CD4-positive, alpha-beta T cell treated with Interleukin-12 subunit alpha and Interleukin-12 subunit beta, for 1 hour (primary cell): ENCODE data around the gene PTPRN.
"Not testable (repeated sequence)": the region's sequence is repeated elsewhere in the genome, so short reads cannot be mapped to it uniquely, and the experiment has no call there.

ENCODE experiments used
- DNase-seq: peaks from one replicate; pipeline ENCODE4 v3.0.0-alpha.2; 2020

Gene PTPRN

DNA sequence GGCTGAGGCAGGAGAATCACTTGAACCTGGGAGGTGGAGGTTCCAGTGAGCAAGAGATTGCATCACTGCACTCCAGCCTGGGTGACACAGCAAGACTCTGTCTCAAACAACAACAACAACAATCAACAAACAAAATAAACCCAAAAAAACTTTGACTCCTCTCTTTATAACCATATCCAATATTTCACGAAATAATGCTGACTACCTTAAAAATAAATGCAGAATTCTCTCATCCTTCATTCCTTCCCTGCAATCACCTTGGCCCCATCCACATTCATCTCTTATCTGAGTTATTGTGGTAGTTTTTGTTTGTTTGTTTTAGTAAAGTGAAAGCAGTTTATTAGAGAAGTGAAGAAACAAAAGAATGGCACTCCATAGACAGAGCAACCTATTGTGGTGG, 3.2 kb downstream of the PTPRN start:
- no peak for DNase-seq

DNA sequence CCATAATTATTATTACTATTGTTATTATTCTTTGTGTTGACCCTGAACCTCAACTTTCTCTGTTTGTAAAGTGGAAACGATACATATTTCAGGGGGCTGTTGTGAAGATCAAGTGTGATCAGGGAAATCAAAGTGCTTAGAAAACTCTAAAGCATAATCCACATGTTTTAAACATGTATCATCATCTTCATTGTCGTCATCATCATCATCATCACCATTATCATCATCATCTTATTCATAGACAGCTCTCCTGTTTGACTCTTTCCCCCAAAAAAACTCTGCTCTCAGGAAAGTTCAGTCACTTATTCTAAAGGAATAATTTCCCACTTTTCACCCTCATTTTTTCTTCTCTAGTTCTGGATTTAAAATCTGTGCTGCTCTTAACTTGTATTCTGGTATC, 5.0 kb downstream of the PTPRN start:
- DNase-seq, result no peak

DNA sequence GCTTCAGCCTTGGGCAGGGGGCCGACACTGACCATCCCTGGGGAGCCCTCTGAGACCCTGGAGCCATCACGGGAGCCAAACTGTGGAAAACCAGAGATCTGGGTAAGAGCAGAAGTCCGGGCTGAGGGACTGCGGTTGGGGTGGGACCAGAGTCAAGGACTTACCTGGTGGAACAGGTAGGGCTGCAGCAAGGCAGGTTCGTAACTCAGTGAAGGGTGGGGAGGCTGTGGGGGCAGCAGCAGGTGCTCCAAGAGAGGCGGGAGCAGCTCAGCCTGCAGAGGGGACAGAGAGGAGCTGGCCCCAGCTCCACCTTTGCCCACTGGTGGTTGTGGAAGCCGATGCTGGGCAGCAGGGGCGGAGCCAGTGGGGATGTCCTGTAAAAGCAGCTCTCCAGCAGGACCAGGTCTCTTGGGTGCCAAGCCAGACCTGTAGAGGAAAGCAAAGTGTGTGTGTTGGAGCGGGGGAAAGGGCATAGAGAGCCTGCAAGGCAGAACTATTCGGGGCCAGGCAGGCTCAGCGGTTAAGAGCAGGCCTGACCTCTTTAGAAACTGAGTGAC, 6.7 kb downstream of the PTPRN start:
- no peak for DNase-seq

DNA sequence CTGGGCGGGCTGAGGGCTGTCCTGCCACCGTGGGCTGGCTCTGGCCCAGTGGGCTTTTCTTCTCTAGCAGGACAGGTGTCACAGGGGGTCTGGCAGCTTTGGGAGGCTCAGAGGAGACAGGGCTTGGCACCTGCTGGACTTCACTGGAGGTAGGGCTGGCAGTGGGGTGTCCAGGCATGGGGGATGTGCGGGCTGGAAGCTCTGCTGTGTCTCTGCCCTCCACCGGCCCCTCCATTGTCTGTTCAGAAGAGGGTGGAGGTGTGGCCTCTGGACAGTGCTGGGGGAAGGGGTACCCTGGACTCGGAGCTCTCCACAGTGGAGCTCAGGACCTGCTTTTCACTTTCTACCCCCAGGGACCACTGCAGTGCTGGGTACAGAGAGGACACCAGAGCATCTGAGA, 9.2 kb downstream of the PTPRN start:
- DNase-seq, result no peak

DNA sequence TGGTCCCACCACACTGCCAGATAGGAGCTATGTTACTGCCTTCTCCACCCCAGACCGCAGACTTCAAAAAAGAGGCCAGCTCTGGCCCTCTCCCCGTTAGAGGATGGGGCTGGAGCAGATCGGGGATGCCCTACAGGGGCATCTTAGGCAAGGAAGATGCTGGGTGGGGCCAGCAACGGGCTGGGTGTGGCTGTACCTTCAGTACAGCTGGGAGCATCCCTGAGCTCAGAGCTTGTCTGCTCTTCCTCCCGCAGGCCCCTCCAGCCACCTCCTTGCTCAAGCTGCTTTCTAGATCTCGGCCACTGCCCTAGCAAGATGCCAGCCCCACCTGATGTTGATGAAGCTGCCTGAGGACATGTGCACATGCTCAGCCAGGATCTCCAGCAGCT, 9.8 kb downstream of the PTPRN start:
- no peak for DNase-seq

DNA sequence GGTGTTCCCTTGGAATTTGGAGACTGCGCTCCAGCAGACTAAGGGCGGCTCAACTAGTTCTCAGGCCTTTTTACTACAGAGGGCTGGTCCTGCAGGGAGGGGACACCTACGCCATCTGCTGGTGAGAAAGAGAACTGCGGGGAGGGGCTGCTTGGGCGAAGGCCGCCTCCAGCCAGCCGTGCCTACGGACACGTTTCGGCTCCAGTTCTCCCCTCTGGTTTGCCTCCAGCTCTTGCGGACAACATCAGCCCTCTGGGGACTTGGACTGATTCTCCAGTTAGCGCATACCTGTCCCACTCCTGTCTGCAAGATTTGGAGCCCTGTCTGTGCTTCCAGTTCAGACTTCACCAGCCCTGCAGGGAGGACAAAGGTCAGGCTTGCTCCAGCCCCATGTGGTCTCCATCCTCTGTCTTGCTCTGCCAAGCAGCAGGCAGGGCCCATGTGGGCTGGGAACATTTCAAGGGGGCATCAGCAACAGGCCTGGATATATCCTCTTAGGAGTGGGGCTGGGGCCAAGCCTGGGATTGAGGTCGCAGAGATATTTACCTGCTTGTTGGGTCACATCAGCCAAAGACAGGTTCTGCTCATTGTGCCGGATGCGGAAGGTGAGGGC, 10.3 kb downstream of the PTPRN start:
- DNase-seq, result peak; percentile 88

DNA sequence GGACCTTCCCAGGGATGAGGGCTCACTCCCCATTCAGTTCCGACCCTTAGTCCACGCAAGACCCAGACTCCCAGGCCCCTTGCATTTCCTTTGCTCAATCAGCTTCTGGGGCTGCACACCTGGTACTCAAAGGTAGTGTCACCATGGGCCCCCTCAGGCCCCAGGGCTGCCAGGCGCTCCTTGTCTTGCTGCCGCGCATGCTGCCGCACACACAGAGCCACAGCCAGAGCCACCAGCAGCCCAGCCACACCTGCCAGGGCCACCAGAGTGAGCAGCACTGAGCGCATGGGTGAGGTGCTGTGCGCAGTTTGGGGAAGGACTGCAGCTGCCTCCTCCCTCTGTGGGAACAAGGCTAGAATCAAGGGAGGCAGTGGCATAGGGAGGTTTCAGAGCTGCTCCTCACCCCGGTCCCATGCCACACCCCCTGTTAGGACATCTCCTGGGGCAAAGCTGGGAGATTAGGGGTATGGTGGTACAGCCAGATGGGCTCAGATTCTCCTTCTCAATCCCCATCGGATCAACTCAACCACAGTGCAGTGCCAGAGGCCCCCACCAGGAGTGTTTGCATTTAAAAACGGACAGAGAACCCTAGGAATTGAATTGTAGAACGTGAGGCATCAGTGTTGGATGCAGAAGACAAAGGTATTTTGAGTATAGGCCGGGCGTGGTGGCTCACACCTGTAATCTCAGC, 11.3 kb downstream of the PTPRN start:
- DNase-seq, result no peak

DNA sequence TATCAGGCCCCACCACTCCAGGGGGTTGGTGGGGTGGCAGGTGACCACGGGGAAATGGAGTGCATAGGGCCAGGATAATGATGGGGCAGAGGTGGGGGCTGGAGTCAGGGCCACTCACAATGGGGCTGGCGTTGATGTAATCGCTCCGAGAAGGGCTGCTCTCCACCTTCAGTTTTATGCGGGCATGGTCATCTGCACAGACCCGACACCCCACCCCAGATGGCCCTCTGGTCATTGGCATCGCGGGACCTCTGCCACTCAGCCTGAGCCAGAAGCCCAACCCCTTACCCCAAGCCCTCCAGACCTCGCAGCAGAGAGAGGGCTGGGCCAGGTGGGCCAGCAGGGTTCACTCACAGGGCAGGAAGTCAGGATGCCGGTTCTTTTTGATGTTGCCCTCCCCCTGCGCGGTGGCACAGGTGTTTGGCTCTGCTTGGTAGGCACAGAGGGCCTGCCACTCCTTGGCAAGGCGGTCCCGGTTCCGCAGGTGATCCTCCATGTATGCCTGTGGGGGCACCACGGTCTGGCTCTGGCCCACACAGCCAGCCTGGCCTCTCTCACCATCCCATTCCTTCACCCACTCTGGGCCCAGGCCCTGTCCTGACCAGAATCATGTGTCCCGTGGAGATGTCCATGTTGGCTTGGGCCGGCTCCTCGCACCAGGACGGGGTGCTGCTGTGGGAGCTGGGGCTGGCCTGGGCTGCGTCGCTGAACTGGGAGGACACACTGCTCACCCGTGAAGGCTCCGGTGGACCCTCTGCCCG, 12.4 kb downstream of the PTPRN start:
- DNase-seq, result no peak

DNA sequence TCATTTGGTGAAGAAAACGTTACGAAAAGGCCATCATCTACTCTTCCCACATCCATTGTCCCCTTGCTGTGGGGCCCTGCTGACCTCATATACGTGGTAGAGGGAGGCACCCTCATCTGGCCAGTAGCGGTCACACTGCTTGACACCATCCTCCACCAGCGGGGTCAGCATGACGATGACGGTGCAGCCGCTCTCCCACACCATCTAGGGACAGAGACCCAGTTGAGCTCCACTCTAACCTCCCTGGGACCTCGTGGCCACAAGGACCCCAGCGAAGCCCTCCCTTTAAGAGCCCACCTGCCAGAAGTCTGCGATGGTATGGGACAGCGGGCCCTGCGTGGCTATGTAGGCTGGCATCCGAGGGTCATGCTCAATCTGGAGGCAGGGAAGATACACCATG, 13.1 kb downstream of the PTPRN start:
- no peak for DNase-seq

DNA sequence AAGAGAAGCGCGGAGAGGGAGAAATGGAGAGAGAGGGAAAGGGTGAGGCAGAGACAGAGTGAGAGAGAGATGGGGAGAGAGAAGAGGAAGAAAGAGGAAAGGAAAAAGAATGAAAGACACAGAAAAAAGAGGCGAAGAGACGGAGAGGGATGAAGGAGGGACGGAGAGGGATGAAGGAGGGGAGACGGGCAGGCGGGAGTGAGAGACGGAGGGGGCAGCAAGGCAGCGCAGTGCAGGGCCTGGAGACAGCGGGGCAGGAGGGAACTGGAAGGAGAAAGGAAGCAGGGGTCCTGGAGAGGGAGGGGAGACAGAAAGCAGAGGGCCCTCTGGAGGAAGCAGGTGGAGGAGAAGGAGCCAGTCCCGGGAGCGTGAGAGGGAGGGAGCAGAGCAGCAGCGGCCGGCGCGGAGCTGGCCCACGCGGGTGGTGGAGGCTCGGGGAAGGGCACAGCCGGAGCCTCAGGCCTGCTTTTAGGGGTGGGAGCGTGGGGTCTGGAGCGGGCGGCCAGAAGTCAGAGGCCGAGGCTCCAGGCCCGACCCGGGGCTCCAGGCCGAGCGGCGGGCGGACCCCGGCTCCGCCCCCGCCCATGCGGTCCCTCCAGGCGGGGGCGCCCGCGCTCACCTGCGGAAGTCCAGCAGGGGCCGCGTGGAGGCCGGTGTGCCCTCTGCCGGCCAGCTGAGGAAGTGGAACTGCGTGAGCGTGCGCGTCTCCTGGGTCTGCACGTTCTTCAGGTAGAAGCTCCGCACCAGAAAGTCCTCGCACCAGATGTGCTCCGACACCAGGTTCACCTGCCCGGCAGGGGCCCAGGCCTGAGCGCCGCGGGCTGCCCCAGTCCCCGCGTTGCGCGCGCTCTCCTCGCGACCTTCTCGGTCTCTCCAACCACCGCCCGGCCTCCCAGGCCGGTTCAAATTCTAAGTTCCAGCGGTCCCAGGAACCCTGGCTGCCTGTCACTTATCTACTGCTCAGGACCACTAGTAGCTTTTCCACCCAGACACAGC, 14.5 kb downstream of the PTPRN start:
- peak; percentile 93 for DNase-seq

DNA sequence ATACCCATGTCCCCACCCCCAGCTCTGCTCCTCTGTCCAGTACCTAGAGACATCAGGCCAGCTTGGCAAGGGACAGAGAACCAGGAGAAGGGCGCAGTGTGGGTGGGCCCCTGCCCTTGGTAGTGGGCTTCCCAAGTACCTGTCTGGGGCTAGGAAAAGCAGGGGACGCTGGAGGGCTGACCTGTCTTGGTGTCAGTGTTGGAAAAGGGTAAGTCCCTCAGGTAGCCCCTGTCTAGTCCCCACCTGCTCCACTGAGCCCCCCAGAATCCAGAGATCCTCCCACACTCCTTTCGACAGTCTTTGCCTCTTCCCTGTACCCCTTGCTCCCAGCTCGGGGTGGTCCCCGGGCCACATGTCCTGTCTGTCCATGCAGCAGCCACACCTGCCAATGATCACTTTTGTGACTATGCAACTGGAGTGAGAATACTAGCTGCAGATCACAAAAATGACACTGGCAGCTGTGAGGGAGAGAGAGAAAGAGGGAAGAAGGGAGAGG, 15.4 kb downstream of the PTPRN start:
- DNase-seq, result no peak

DNA sequence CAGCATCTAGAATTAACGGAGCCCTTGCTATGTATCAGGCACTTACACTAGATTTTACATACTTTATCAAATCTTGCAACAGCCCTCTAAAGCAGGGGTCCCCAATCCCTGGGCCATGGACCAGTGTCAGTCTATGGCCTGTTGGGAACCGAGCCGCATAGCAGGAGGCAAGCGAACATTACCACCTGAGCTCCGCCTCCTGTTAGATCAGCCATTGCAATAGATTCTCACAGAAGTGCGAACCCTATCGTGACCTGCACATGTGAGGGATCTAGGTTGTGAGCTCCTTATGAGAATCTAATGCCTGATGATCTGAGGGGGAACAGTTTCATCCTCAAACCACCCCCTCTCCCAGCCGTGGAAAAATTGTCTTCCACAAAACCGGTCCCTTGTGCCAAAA, 16.6 kb downstream of the PTPRN start:
- no peak for DNase-seq

DNA sequence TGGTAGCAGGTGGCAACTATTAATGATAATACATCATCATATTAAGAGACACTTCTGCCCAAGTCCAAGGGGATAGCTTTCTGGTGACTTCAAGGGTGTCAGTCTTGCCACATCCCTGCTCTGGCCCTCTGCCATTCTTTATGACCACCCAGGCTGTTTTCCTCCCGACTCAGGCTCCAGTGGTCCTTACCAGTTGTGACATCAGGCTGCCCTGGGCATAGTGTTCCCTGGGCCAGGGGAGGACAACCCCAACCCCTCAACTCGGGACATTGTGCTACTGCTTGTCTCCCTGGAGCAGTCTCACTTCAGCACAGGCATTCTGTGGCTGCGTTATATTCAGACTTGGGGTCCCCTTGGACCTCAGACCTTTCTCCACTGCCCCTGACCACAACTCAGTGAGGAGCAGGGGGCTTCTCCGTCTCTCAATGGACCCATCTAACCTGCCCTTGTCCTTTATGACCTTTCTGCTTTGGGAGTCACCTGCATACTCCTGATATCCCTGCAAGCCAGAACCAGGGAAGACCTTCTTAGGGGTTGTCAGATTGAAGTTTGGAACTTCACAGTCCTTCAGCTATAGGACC, 17.2 kb downstream of the PTPRN start:
- DNase-seq, result no peak

DNA sequence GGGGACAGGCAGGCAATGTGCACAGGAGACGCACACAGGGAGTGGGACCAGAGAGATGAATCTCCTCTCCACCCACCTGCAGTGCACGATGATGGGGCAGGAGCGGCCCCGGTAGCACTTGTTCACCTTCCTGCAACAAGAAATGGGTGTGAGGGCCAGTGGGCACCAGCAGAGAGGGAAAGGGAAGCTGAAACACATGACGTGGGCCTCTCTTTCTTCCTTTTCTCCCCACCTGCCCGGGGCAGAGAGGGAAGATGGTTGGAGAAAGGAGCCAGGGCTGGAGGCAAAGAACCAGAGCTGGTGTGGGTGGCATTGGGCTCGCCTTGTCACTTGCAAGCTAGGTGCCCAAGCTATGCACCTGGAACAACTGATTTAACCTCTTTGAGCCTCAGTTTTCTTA, 17.8 kb downstream of the PTPRN start:
- no peak for DNase-seq

DNA sequence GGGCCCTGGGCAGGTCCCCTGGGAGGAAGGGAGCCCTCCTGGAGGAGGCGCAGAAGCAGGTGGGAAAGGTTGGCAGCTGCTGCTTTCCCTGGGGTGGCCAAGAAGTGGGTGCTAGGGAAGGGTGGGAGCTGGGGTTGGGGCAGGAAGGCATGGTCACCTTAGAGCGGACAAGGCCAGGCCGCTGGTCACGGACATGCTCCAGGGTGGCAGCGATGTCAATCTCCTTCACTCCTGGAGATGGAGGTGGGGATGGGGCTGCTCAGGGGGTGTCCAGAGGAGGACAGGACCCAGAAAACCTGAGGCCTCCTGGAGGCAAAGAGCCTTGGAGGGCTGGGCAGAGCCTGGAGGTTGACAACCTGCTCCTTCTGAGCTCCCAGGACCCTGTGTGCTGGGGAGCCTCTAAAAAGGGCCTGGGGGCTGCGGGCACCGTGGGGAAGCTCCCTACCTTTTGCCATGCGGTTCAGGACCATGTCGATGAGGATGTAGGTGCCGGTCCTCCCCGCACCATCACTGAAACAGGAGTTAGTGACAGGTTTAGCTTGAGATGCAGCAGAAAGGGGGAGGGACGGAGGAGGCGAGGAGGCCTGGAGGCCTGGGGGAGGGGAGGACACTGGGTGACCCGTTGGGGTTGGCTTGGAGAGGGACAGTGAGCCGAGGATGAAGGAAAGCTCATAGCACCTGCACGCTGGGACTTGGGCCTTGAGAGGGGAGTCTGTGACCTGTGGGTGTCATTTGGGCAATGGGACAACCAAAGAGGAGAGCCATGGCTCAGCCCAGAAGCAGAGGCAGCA, 18.6 kb downstream of the PTPRN start:
- DNase-seq, result no peak

DNA sequence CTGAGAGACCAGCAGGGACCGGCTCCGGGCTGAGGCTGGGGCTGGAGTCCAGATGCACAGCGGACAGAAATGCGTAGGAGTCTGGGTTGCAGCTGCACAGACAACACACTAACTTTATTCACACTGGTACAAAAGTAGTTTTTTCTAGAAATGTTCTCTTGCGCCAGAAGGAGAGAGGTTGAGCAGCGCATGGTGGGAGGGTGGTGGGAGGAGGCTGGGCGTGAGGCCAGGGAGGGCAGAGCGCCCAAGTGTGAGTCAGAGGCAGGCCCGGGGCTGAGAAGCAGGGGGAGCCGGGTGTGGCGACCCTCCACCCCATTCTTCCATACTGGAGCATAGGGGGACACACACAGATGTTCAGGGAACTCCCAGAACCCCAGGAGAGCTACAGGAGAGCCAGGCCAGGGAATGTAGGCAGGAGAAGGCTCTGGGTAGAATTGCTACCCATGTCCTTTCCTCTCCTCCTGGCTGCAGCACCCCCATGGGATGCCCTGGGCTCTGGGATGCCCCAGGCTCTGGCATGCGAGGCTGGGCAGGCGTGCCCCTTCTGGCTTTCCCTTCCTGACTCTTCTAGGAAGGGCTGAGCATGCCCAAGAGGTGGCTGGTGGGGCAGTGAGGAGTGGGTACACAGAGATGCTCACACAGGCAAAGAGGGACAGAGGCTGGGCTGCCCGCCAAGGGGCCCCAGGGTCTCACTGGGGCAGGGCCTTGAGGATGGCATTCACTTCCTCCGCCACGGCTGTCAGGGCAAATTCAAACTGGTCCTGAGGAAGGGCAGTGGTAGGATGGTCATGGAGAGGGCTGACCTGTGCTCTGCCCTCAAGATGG, 19.5 kb downstream of the PTPRN start:
- DNase-seq, result no peak

DNA sequence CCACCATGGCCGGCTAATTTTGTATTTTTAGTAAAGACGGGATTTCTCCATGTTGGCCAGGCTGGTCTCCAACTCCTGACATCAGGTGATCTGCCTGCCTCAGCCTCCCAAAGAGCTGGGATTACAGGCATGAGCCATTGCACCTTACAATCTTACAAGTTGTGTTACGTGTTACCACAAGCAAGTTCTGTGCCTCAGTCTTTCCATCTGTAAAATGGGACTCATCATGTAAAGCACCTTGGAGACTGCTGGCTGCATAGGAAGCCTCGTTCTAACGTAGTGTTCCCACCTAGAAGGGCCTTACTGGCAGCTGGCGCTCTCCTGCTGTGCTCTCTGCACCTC, 20.0 kb downstream of the PTPRN start:
- DNase-seq, result no peak

DNA sequence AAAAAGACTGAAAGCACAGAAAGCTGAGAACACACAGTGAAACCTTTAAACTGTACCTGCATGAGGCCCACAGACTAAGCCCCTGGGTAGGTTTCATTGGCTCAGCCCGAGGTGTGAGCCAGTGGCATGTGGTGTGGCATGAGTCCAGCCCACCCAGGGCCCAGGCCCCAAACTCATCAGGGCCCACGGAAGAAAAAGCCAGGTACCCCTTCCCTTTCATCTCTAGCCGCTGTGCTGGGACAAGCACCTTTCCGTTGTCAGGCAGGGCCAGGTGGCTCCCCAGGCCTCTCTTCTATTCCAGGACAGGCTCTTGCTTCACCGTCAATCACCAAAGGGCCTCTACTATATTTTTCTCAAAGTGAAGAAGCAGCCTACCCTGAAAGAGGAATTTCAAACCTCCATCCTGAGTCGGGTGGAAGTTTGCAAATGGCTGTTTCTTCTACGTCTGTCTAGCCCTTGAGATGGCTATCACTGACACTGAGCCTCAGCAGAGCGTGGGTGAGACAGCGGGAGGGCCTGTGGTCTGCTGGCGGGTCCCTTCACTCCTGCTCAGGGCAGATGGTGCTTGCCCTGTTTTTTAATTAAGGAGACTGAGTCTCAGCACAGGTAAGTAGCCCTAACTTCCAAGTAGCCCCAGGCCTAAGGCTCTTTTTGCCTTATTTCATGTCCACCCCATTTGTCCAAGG, 21.5 kb downstream of the PTPRN start:
- DNase-seq, result no peak

DNA sequence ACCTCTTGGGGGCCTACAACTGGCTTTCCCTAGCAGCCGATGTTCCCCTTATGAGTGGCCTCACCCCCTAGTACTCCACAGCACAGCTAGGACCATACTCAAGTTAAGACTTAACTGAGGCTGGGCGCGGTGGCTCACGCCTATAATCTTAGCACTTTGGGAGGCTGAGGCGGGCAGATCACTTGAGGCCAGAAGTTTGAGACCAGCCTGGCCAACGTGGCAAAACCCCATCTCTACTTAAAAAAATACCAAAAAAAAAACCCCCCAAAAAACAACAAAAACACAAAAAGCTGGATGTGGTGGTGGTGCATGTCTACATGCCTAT, 22.1 kb downstream of the PTPRN start:
- DNase-seq, result not testable (repeated sequence)
